ENCODE results near the gene TTN.

The TTN gene

GRCh38 chr2:178628605-178629004 is 178.6 kb downstream of the TTN start:
- Histone ChIP-seq H3K4me3 (ENCODE audit: low read length in 2 of 2) (no peak overlapping the region), H3K27ac (ENCODE audit: low read length) (no peak overlapping the region), H3K9ac (ENCODE audit: low read length in 2 of 2) (no peak overlapping the region), H3K4me1 (ENCODE audit: control insufficient read depth, insufficient read depth, low read length) (no peaks in the 10 kb centered on the region), H3K36me3 (ENCODE audit: control insufficient read depth in 2 of 2, insufficient read depth in 2 of 2, low read length in 2 of 2) (no peaks in the 10 kb centered on the region), H3K27me3 (ENCODE audit: control insufficient read depth in 1 of 2, insufficient read depth in 2 of 2, low read length in 2 of 2) (no peaks in the 10 kb centered on the region), H3K9me3 (ENCODE audit: control insufficient read depth in 2 of 2, low read length in 2 of 2) (no peaks in the 10 kb centered on the region)

- H3K4me3 ChIP-seq (ENCODE audit: low read length in 2 of 2) = no peak overlapping the region
- no peaks in the 10 kb centered on the region for H3K36me3 ChIP-seq (ENCODE audit: control insufficient read depth in 2 of 2, insufficient read depth in 2 of 2, low read length in 2 of 2)
- H3K27ac ChIP-seq (ENCODE audit: low read length) = no peak overlapping the region
- no peaks in the 10 kb centered on the region for H3K9me3 ChIP-seq (ENCODE audit: control insufficient read depth in 2 of 2, low read length in 2 of 2)
- no peaks in the 10 kb centered on the region for H3K4me1 ChIP-seq (ENCODE audit: control insufficient read depth, insufficient read depth, low read length)
- no peak overlapping the region for H3K9ac ChIP-seq (ENCODE audit: low read length in 2 of 2)
- H3K27me3 ChIP-seq (ENCODE audit: control insufficient read depth in 1 of 2, insufficient read depth in 2 of 2, low read length in 2 of 2) = no peaks in the 10 kb centered on the region
These were observed 179.8 kb downstream of the TTN start for GRCh38 chr2:178627401-178627800.

GRCh38 chr2:178615969-178616368 is 191.3 kb downstream of the TTN start:
- H3K27ac ChIP-seq (ENCODE audit: low read length) = no peak overlapping the region
- H3K36me3 ChIP-seq (ENCODE audit: control insufficient read depth in 2 of 2, insufficient read depth in 2 of 2, low read length in 2 of 2) = peaks cover 0 to 7% of the 10 kb centered on the region in 2 donors
- H3K4me1 ChIP-seq (ENCODE audit: control insufficient read depth, insufficient read depth, low read length) = no peaks in the 10 kb centered on the region
- no peaks in the 10 kb centered on the region for H3K27me3 ChIP-seq (ENCODE audit: control insufficient read depth in 1 of 2, insufficient read depth in 2 of 2, low read length in 2 of 2)
- H3K9me3 ChIP-seq (ENCODE audit: control insufficient read depth in 2 of 2, low read length in 2 of 2) = no peaks in the 10 kb centered on the region
- no peak overlapping the region for H3K4me3 ChIP-seq (ENCODE audit: low read length in 2 of 2)
- no peak overlapping the region for H3K9ac ChIP-seq (ENCODE audit: low read length in 2 of 2)

- Histone ChIP-seq H3K9me3 (ENCODE audit: control insufficient read depth in 2 of 2, low read length in 2 of 2) (no peaks in the 10 kb centered on the region), H3K4me3 (ENCODE audit: low read length in 2 of 2) (no peak overlapping the region), H3K36me3 (ENCODE audit: control insufficient read depth in 2 of 2, insufficient read depth in 2 of 2, low read length in 2 of 2) (peaks cover 9 to 14% of the 10 kb centered on the region in 2 donors)
These were observed 204.3 kb downstream of the TTN start for GRCh38 chr2:178602901-178603300.

GRCh38 chr2:178592655-178593054 is 214.6 kb downstream of the TTN start:
- no peaks in the 10 kb centered on the region for H3K9me3 ChIP-seq (ENCODE audit: control insufficient read depth in 2 of 2, low read length in 2 of 2)

More at GRCh38 chr2:178602901-178603300, 204.3 kb downstream of the TTN start:
- no peaks in the 10 kb centered on the region for H3K4me1 ChIP-seq (ENCODE audit: control insufficient read depth, insufficient read depth, low read length)
- H3K27ac ChIP-seq (ENCODE audit: low read length) = no peak overlapping the region
- no peaks in the 10 kb centered on the region for H3K27me3 ChIP-seq (ENCODE audit: control insufficient read depth in 1 of 2, insufficient read depth in 2 of 2, low read length in 2 of 2)
- H3K9ac ChIP-seq (ENCODE audit: low read length in 2 of 2) = no peak overlapping the region

GRCh38 chr2:178589335-178589734 is 217.9 kb downstream of the TTN start:
- Histone ChIP-seq H3K4me1 (ENCODE audit: control insufficient read depth, insufficient read depth, low read length) (no peaks in the 10 kb centered on the region), H3K36me3 (ENCODE audit: control insufficient read depth in 2 of 2, insufficient read depth in 2 of 2, low read length in 2 of 2) (peaks cover 3 to 5% of the 10 kb centered on the region in 2 donors), H3K9ac (ENCODE audit: low read length in 2 of 2) (no peak overlapping the region), H3K27ac (ENCODE audit: low read length) (no peak overlapping the region), H3K4me3 (ENCODE audit: low read length in 2 of 2) (no peak overlapping the region), H3K27me3 (ENCODE audit: control insufficient read depth in 1 of 2, insufficient read depth in 2 of 2, low read length in 2 of 2) (no peaks in the 10 kb centered on the region), H3K9me3 (ENCODE audit: control insufficient read depth in 2 of 2, low read length in 2 of 2) (no peaks in the 10 kb centered on the region)

More at GRCh38 chr2:178592655-178593054, 214.6 kb downstream of the TTN start:
- H3K4me1 ChIP-seq (ENCODE audit: control insufficient read depth, insufficient read depth, low read length) = no peaks in the 10 kb centered on the region
- H3K36me3 ChIP-seq (ENCODE audit: control insufficient read depth in 2 of 2, insufficient read depth in 2 of 2, low read length in 2 of 2) = peaks cover 4 to 6% of the 10 kb centered on the region in 2 donors
- H3K27ac ChIP-seq (ENCODE audit: low read length) = no peak overlapping the region
- H3K9ac ChIP-seq (ENCODE audit: low read length in 2 of 2) = no peak overlapping the region
- no peaks in the 10 kb centered on the region for H3K27me3 ChIP-seq (ENCODE audit: control insufficient read depth in 1 of 2, insufficient read depth in 2 of 2, low read length in 2 of 2)
- H3K4me3 ChIP-seq (ENCODE audit: low read length in 2 of 2) = no peak overlapping the region

GRCh38 chr2:178584666-178585065 is 222.6 kb downstream of the TTN start:
- no peak overlapping the region for H3K27ac ChIP-seq (ENCODE audit: low read length)
- no peaks in the 10 kb centered on the region for H3K4me1 ChIP-seq (ENCODE audit: control insufficient read depth, insufficient read depth, low read length)
- H3K36me3 ChIP-seq (ENCODE audit: control insufficient read depth in 2 of 2, insufficient read depth in 2 of 2, low read length in 2 of 2) = peaks cover 0 to 11% of the 10 kb centered on the region in 2 donors

GRCh38 chr2:178579006-178579405 is 228.2 kb downstream of the TTN start:
- no peak overlapping the region for H3K4me3 ChIP-seq (ENCODE audit: low read length in 2 of 2)
- peaks cover 19 to 22% of the 10 kb centered on the region in 2 donors for H3K36me3 ChIP-seq (ENCODE audit: control insufficient read depth in 2 of 2, insufficient read depth in 2 of 2, low read length in 2 of 2)
- H3K9ac ChIP-seq (ENCODE audit: low read length in 2 of 2) = no peak overlapping the region
- H3K27me3 ChIP-seq (ENCODE audit: control insufficient read depth in 1 of 2, insufficient read depth in 2 of 2, low read length in 2 of 2) = no peaks in the 10 kb centered on the region
- no peak overlapping the region for H3K27ac ChIP-seq (ENCODE audit: low read length)
- no peaks in the 10 kb centered on the region for H3K9me3 ChIP-seq (ENCODE audit: control insufficient read depth in 2 of 2, low read length in 2 of 2)
- no peaks in the 10 kb centered on the region for H3K4me1 ChIP-seq (ENCODE audit: control insufficient read depth, insufficient read depth, low read length)

More at GRCh38 chr2:178584666-178585065, 222.6 kb downstream of the TTN start:
- H3K4me3 ChIP-seq (ENCODE audit: low read length in 2 of 2) = no peak overlapping the region
- no peaks in the 10 kb centered on the region for H3K9me3 ChIP-seq (ENCODE audit: control insufficient read depth in 2 of 2, low read length in 2 of 2)
- no peak overlapping the region for H3K9ac ChIP-seq (ENCODE audit: low read length in 2 of 2)
- H3K27me3 ChIP-seq (ENCODE audit: control insufficient read depth in 1 of 2, insufficient read depth in 2 of 2, low read length in 2 of 2) = no peaks in the 10 kb centered on the region

- Histone ChIP-seq H3K4me3 (ENCODE audit: low read length in 2 of 2) (no peak overlapping the region), H3K27me3 (ENCODE audit: control insufficient read depth in 1 of 2, insufficient read depth in 2 of 2, low read length in 2 of 2) (no peaks in the 10 kb centered on the region), H3K4me1 (ENCODE audit: control insufficient read depth, insufficient read depth, low read length) (no peaks in the 10 kb centered on the region), H3K9ac (ENCODE audit: low read length in 2 of 2) (no peak overlapping the region), H3K27ac (ENCODE audit: low read length) (no peak overlapping the region), H3K36me3 (ENCODE audit: control insufficient read depth in 2 of 2, insufficient read depth in 2 of 2, low read length in 2 of 2) (peaks cover 28 to 29% of the 10 kb centered on the region in 2 donors), H3K9me3 (ENCODE audit: control insufficient read depth in 2 of 2, low read length in 2 of 2) (no peaks in the 10 kb centered on the region)
These were observed 232.4 kb downstream of the TTN start for GRCh38 chr2:178574789-178575188.

- H3K27me3 ChIP-seq (ENCODE audit: control insufficient read depth in 1 of 2, insufficient read depth in 2 of 2, low read length in 2 of 2) = no peaks in the 10 kb centered on the region
- H3K4me3 ChIP-seq (ENCODE audit: low read length in 2 of 2) = no peak overlapping the region
- H3K9ac ChIP-seq (ENCODE audit: low read length in 2 of 2) = no peak overlapping the region
- peaks cover 15 to 36% of the 10 kb centered on the region in 2 donors for H3K36me3 ChIP-seq (ENCODE audit: control insufficient read depth in 2 of 2, insufficient read depth in 2 of 2, low read length in 2 of 2)
- peaks cover 2 to 10% of the 10 kb centered on the region in 2 donors for H3K9me3 ChIP-seq (ENCODE audit: control insufficient read depth in 2 of 2, low read length in 2 of 2)
- no peak overlapping the region for H3K27ac ChIP-seq (ENCODE audit: low read length)
- no peaks in the 10 kb centered on the region for H3K4me1 ChIP-seq (ENCODE audit: control insufficient read depth, insufficient read depth, low read length)
These were observed 239.0 kb downstream of the TTN start for GRCh38 chr2:178568227-178568626.

GRCh38 chr2:178553047-178553446 is 254.2 kb downstream of the TTN start:
- Histone ChIP-seq H3K4me3 (ENCODE audit: low read length in 2 of 2) (no peak overlapping the region), H3K36me3 (ENCODE audit: control insufficient read depth in 2 of 2, insufficient read depth in 2 of 2, low read length in 2 of 2) (peaks cover 4% of the 10 kb centered on the region in 2 donors), H3K27ac (ENCODE audit: low read length) (no peak overlapping the region), H3K27me3 (ENCODE audit: control insufficient read depth in 1 of 2, insufficient read depth in 2 of 2, low read length in 2 of 2) (no peaks in the 10 kb centered on the region), H3K9ac (ENCODE audit: low read length in 2 of 2) (no peak overlapping the region), H3K9me3 (ENCODE audit: control insufficient read depth in 2 of 2, low read length in 2 of 2) (no peaks in the 10 kb centered on the region), H3K4me1 (ENCODE audit: control insufficient read depth, insufficient read depth, low read length) (no peaks in the 10 kb centered on the region)
